HG03558 (cell line): ENCODE data around the gene NTSR2.

Experiments
- ATAC-seq: cut with Tn5 transposase; IDR thresholded peaks from one replicate; pipeline ENCODE4 v1.9.1; 2021; ENCODE audit warnings: moderate number of reproducible peaks; ENCODE audit not compliant: unreplicated experiment; ENCODE audit errors: extremely low read depth

NTSR2 gene, protein sequence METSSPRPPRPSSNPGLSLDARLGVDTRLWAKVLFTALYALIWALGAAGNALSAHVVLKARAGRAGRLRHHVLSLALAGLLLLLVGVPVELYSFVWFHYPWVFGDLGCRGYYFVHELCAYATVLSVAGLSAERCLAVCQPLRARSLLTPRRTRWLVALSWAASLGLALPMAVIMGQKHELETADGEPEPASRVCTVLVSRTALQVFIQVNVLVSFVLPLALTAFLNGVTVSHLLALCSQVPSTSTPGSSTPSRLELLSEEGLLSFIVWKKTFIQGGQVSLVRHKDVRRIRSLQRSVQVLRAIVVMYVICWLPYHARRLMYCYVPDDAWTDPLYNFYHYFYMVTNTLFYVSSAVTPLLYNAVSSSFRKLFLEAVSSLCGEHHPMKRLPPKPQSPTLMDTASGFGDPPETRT

DNA sequence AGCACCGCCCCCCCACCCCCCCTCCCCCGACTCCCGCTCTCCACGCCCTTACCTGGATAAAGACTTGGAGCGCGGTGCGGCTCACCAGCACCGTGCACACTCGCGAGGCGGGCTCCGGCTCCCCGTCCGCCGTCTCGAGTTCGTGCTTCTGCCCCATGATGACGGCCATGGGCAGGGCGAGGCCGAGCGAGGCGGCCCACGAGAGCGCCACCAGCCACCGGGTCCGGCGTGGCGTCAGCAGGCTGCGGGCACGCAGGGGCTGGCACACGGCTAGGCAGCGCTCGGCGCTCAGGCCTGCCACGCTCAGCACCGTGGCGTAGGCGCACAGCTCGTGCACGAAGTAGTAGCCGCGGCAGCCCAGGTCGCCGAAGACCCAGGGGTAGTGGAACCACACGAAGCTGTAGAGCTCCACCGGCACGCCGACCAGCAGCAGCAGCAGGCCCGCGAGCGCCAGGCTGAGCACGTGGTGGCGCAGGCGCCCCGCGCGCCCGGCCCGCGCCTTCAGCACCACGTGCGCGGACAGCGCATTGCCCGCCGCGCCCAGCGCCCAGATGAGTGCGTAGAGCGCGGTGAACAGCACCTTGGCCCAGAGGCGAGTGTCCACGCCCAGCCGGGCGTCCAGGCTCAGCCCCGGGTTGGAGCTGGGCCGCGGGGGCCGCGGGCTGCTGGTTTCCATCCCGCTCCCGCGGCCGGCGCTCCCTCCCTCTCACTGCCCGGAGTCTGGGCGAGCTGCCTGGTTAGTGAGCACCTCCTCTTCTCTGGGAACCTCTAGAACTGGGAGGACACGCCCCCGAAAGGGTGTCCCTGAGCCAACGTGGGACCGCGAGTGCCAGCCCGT, at the start of gene NTSR2:
NTSR2 (minus strand) TSS at position 742 of the 838 bp plus-strand sequence; CDS start at position 676, 66 bp downstream.
- ATAC-seq, result no peak

DNA sequence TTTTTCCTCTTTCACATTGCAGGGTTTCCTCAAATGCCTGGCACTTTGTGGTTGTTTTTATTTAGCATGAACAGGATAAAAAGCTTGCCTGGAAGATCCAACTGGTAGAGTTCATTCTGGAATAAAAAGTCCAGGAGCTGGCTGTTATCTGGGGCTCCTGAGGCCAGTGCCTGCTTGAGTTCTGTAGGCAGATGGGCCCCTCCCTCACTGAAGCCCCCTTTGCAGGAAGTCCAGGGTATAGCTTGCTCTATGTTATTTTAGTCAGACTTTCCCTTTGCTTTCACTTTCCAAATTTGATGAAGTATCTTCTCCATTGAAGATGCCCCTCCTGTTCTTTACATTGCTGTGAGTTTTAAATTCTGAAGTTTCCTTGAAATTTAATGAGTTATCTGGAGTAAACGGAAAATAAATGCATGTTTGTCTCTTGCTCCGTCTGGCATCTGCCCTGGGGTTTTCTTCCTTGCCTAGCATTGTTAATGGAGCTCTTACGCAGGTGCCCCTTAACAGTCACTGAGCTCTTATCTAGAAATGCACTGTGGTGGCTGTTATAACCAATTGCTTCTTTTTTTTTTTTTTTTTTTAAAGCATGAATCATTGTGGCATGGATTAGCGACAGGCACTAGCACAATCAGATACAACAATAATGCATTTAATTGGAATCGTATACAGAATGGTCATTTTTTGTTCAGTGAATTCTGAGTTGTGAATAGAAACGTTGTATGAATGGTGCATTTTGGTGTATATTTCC, 49.4 kb upstream of the NTSR2 start:
- ATAC-seq, result no peak

DNA sequence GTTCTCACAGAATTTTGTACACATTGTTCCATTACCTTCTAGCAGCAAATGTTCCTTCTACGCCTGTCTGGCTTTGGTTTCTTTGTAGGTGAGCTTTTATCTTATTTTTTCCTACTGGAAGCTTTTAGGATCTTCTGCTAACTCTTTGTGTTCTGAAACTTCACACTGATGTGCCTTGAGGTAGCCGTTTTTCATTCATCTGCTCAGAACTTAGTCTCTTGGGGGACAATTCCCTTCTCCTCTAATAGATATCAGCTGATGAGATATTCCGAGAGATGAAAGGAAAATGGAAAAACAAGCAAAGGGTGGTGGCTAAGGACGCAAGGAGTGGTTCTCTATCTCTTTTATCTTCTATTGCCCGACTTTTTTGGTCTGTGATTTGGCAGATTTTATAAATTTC, 48.6 kb upstream of the NTSR2 start:
- no peak for ATAC-seq

DNA sequence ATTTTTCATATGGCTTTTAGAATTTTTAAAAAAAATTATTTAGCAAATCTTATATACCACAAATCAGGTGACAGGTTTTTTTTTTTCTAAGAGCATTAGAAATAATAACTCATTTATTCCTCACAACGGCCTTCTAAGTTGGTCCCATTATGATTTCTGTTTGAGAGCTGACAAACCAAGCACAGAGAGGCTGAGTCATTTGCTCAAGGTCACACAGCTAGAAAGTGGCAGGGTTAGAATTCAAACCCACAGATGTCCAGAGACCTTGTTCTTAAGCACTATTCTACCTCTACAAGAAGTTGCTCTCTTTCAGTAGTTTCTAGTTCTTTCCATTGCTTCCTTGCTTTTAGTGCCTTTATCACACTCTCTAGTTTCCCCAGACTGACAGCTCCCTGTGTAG, 47.6 kb upstream of the NTSR2 start:
- ATAC-seq, result no peak

DNA sequence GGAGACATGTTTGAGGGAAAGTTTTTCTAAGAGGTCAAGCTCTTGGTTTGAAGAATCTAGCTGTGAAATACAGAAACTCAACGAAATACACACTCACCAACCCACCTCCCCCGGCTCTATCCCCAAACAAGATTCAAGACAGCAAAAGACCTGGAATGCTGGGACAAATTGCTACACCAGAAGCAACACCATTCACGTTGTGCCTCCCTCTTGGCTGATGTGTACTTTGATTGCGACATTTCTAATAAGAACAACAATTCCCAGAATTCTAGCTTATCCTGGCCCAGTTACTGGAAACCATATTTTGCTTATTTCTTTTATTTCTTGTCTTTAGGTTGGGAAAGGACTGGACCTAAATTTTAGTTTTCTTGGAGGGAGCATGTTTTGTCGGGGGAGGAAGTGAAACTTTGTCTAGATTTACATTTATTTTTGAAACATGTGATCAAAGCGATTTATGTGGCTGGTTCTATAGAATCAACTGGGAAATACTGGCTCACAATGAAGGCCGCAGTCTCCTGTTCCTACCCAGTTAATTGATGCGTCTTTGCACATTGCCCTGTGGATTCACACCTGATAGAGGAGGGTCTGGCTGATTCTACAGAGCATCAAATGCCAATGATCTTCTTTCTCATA, 46.8 kb upstream of the NTSR2 start:
- no peak for ATAC-seq

DNA sequence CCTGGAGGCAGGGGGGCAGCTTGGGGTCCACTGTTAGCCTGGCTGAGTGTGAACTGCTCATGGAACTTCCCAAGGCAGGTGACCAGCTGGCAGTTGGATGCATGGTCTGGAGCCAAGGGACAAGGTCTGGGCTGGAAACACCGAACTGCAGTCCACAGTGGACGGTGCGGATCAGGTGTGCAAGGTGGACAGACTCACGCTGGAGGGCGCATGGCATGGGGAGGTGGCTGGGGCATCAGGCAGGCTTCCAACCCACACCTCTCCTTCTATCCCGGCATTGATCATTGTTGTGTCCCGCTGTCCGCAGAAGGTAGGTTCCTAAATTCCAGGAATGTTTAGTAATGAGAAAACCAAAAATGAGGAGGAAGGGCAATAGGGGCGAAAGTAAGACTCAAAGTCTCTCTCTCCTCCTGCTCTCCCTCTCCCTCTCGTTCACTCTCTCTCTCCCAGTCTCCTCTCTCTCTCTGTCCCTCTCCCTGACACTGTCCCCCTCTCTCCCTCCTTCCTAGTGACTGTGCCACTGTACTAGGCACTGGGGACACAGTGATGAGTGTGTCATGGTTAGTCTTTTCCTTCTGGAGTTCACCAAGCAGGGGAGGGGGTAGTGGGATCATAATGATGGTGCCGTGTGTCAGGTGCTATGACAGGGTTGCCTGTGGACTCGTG, 46.1 kb upstream of the NTSR2 start:
- ATAC-seq, result no peak

DNA sequence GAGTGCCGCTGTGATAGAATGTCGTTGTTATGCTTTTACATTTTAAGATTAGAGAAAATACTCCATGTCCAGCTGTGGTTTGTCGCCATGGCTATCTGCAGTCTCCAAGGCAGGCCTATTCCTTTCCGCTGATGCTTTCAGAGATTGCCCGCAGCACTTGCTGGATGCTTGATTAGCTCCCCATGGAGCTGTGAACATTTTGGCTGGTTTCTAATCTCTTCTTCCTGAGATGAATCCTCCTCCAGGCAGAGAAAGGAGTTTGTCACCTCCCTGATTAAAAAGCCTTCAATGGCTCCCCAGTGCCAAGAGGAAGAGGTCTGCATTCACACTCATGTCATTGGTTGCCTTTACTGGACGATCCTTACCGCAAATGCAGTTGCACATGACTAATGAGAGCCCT, 43.8 kb upstream of the NTSR2 start:
- no peak for ATAC-seq

DNA sequence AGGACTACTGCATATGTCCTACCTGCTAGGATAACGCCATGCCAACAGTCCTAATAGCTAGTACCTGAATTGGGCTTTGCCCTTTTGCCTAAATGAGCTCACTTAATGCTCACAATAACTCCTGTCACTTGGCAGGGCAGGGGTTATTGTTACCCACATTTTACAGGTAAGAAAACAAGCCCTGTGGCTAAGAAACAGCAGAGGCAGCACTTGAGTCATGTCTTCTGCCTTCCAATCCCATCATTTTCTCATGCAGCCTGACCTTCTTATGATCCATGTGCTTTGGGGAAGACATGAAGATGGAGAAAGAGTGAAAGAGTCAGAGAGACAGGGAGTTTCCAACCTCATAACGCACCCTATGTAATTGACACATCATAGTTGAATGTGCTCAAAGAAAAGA, 42.9 kb upstream of the NTSR2 start:
- ATAC-seq, result no peak

DNA sequence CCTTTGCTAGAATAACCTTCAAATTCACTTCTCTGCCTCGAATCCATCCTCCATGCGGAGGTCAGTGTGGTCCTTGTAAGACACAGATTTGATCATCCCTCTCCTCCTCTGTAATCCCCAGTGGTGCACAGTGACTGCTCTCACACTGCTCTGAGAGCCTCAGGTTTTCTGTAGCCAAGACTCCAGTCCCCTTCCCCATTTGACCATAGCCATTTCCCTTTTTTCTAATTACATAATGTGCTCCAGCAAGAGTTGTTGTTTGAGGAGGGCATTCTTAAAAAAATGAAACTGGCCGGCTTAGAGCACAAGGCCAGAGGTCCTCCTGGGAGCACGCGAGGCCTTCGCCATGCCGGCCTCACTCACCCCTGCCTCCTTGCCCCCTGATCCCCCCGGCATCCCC, 41.8 kb upstream of the NTSR2 start:
- no peak for ATAC-seq

DNA sequence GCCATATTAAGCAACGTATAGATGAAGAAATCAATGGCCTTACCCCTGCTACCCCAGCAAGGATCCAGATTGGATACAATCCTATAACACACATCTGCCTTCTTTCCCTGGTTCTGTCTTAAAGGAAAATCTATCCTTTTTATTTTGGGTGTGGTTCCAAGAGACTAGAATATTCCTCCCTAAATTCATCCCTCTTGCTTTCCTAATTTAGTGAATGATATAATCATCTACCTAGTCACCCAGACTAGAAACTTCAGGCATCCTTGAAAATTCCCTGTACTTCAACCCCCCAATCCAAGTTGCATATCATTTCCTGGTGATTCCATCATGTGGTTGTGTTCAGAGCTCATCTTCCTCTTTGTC, 41.3 kb upstream of the NTSR2 start:
- no peak for ATAC-seq

DNA sequence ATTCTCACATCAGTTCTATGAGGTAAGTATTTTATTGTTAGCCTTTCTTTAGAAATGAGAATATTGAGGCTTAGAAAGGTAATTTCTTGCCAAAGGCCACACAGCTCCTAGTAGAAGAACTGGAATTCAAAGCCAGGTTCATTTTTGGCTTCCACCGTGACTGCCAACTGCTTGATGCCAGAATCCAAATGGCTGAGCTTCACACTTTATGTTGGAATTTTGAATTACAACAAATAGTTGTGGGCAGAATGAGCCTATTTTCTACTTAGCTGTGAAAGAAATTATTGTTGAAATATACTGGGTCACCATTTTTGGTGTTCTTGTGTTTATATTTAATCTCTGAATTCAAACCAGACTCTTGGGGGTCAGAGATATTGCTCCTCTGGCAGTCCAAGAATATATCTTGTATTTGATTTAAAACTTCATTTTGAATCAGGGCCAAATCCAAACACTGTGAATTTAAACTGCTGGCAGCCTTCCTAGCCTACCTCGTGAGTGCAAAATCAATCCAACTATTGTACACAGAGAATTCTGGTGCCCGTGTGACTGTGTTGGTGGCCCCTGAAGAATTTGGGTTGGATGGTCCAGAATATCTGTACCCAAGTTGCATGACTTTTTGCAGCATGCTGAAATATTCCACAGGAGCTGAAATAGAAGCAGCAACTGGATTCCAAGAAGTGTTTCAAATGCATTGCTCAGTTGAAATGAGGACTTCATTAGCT, 40.8 kb upstream of the NTSR2 start:
- no peak for ATAC-seq

DNA sequence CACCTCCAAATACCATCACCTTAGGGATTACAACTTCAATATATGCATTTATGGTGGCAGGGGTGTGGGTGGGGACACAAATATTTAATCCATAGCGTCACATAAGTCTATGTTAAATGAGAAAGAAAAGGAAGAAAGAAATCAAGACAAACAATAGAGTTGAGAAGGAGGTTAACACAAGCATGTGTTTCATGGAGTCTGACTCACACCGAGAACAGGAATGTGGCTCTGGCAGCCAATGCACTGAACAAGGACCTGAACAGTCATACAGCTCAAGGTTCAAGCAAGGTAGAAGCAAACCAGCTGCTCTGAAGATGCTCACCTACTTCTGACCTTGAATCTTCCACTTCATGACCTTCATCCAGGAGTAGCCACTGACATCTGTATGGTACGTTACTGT, 40.2 kb upstream of the NTSR2 start:
- ATAC-seq, result no peak

DNA sequence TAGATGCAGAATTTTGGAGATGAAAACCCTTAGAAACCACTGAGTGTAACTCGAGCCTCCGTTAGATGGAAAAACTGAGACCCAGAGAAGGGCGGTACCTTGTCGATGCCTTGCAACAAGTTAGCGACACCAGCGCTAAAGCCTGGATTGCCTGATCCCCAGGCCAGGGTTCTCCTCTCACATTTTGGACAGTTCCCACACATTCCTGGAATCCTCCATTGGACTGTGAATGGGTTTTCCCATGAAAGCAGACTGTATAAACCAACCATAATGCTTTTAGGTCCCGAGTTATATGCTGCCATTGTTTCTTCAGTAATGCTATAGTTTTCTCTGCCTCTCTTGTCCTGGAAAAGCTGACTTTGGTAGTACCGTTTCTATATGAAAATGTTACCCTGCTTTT, 39.3 kb upstream of the NTSR2 start:
- ATAC-seq, result no peak

DNA sequence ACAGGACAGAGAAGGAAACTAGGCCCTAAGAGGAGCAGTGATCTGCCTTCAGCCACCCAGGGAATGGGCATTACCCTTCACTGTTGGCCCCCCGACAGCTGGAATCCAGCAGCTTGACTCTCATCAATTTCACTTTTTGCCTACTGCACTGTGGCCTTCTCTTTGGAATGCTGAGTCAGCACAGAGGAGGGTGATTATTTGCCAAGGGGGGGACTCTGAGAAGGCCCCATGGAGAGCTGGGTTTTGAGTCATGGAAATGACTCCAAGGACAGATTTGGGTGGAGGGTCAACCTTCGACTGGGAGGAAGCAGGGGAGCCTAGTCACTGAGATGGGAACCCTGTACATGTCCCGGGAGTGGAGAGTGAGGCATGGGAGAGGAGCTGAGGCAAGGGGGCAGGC, 38.1 kb upstream of the NTSR2 start:
- ATAC-seq, result no peak

DNA sequence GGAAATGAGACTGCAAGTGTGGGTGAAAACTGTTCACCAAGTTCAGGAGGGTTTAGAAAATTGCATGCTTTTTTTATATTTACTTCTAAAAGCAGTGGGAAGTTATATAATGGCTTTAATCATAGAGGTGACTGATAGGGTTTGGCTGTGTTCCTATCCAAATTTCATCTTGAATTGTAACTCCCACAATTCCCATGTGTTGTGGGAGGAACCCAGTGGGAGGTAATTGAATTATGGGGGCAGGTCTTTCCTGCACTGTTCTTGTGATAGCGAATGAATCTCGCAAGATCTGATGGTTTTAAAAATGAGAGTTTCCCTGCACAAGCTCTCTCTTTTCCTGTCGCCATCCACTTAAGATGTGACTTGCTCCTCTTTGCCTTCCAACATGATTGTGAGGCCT, 35.7 kb upstream of the NTSR2 start:
- no peak for ATAC-seq

DNA sequence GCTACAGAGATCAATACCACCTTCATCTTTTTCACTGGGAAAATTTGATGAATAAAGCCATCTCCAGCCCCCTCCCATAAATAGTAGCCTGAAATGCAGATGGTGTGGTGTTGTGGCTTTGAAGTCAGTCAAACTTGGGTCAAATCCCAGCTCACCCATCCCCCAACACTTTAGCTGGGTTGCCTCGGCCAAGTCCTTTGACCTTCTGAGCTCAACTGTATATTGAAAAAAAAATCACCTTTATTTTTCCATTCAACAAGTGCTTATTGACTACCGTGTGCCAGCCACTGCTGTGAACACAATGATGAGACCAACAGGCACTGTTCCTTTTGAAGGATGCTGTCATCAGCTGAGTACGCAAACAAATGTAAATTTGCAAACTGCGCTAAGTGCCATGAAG, 35.1 kb upstream of the NTSR2 start:
- ATAC-seq, result no peak

DNA sequence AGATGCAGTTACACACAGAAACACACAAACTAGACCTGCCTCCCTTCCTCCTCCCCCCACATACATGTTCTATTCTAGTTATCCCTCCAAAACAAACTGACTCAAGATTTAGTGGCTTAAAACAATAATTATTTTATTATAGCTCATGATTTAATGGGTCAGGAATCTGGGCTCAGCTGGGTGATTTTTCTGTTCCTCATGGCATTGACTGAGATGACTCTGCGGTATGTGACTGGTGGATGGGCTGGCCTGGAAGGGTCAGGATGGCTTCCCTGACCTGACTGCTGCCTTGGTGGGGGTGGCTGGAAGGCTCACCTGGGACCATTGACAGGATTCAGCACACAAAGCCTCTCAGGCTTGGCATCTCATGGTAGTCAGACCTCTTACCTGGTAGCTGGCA, 33.7 kb upstream of the NTSR2 start:
- no peak for ATAC-seq

DNA sequence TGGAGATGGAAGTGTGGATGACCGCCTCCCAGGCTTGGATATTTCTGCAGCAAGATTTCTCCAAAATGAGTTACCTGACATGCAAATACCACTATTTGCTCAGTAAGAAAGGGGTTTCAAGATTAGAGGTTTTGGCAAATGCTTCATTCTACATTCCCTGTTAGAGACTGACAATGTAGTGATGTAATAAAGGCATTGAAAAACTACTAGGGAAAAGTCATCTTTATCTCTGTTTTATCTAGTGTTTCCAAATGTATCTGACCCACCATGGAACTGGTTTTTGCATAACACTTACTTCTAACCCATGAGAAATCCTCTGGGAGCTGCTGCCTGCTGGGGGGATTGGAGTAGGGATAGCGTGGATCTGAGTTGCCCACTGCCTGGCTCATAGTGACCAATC, 33.0 kb upstream of the NTSR2 start:
- no peak for ATAC-seq

DNA sequence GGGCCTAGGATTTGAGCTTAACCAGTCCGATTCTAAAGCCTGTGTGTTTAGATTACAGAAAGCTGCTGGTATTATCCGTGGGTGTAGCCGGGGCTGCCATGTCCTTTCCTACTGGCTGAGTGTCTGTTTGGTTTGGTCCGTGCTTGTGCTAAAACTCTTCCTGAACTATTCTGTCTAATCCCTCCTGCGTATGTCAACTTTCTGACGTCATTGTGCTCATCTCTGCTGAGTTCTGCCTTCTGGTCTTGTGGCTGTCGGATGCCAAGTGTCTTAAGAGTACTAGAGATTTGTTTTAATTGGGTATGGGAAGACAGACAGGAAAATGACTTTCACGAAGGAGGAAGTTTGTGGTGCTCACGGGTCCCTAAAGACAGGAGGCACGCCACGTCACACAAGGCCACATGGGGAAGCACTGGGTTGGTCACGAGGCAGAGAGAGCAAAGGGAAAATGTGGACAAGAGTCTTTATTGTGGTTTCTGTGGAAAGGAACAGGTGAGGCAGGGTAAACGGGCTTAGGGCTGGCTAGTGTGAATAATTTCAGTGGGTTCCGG, 31.8 kb upstream of the NTSR2 start:
- ATAC-seq, result no peak
